ENCODE results near the gene SLC41A1.

SLC41A1 gene

DNA sequence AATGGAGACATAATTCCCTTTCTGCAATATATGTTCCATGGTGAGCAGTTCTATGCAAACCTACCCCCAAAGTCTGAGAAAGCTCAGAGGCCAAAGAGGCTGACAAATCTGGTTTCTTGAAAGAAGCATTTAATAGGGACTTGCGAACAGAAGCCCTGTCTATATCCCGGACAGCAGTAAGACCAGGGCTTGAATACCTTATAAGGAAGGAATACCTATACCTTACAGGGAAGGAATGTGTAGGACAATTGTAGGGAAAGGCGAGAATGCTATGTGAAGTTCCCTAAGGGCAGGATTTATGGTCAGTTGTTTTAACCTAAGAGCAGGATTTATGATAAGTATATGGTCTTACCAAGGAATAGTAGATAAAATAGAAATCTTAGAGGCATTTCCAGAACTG, 5.0 kb upstream of the SLC41A1 start:
- no peak for DNase-seq

DNA sequence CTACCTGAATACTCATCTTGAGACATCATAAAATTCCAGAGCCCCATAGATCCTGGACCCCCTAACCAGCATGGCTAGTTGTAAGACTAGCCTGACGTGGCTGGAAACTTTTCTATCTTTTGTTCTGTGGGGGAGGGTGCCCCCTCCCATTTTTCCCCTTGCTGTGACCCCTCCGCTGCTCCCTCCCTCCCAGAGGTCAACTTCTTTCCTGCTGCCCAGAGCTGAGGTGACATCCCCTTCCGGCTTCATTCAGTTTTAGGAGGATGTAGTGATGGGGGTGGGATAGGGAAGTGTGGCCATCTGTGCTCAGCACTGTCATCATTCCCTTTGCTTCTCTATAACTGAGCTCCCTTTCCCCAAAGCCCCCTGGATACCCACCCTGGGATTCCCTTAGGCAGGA, 4.4 kb upstream of the SLC41A1 start:
- DNase-seq: no peak

DNA sequence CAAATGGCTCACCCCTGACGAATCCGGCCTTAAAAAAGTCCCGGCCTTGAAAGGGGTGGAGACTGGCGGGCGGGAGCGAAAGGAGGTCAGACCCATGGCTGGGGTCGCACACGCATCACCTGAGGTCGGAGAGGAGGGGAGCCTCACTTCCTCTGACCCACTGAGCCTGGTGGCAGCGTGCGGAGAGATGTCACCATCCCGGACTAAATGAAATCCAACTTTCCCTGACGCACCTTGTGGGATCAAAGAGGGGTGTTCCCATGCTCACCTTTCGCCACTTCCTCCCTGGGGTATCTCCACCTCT, 709 bp upstream of the SLC41A1 start:
- no peak for DNase-seq

DNA sequence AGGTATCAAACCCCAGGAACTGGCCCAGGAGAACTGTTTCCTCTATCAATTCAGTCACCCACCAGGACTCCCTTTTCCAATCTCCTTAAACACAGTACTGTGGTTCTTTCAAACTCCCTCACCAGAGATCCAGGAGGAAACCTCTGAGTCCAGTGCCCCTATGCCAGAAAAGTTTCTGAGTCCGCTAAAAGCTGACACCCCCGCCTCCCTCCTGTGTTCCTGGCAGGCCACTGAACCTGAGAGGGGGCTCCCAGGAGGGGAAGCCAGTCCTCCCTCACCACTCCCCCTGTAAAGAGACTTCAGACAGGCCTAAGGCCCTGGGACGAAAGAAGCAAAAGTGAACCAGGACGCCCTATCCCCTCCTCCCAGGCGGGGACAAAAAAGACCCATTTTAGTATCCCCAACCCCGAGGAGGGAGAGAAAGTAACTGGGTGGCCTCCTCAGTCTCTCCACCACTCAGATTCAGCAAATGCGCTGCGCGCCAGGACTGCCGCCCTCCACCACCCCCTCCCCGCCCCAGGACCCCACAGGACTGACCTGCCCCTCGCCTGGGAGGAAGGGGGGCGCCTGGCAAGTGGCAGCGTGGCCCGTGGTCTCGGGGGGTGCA, 624 bp downstream of the SLC41A1 start:
- DNase-seq: peak; percentile 74

DNA sequence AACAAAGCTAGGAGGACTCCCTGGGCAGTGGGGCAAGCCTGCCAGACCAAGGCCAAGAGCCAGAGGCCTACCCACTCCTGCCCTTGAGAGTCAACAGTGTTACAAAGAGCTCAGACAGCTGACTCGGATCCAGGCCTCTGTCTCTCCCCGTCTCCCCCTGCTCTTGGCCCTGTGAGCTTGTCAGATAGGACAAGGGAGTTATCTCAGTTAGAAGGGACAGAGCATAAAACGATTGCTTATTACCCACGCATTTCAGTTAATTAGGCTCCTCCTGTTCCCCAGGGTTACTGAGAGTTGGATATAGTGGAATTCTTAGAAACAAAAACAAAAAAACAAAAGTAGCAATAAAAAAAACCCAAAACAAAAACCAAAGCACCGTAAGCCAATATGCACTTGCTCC, 1.3 kb downstream of the SLC41A1 start:
- DNase-seq: peak; percentile 59

DNA sequence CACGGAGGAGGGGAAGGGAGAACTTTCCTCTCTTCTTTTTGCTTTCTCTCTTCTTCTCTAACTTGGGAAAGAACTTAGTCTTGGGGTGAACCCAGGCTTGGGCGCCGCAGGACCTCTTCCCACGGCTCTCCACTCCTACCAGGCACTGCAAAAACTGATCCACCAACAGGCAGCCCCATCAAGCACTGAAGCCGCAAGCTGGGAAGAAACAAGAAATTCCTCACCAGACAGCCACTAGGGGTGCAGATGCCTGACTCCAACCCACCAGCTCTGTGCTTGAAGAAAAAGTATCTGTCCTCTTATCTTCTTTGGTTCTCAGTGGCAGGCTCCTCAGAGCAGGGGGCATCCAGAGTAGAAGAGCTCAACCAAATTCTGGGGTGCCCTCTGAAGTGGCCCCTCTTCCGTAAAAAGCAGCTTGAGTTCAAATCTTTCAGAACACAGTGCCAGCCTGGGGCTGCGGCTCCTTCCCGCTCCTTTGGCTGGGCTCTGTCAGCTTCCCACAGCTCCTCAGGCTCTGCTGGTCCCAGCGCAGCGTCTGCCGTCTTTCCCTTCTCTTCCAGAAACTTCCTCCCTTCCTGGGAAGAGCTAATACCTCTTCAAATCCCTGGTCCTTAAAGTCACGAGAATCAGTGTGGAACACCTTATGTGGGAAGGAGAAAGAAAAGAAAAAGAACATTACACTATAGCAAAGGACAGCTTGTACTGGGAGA, 2.4 kb downstream of the SLC41A1 start:
- no peak for DNase-seq

DNA sequence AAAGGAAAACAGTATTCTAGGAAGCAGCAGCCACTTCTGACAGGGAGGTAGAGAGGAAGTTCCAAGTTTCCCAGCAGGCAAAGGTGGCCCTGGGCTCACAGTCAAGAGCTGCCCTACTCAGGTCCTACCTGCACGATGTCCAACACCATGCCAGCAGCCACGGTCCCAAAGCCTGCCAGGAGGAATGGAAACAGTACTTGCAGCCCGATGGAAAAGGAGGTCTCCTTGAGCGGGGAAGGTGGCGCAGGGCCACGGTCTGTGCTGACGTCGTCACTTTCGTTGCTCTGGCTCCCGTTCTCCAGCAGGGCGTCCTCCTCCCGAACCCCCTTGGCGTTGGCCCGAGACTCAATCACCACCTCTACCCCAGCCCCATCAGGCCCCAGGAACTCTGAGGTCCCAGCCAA, 3.1 kb downstream of the SLC41A1 start:
- DNase-seq: no peak

DNA sequence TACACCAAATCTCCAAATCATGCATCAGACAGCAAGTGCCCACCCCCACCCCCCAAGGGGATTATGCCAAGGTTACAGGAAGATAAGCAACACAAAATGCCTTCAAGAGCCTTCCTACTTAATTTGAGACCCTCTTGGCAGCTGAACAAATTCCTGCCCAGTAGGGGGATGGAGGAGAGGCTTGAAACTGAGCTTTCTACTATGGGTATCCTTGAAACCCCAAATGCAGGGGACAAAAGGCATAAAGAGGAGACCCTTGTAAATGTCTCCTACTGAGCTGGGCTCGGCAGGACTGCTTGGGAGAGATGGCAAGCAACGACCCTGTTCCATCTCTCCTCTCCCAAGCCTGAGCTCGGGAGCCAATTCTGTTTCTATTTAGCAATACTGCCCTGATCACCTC, 3.5 kb downstream of the SLC41A1 start:
- no peak for DNase-seq

DNA sequence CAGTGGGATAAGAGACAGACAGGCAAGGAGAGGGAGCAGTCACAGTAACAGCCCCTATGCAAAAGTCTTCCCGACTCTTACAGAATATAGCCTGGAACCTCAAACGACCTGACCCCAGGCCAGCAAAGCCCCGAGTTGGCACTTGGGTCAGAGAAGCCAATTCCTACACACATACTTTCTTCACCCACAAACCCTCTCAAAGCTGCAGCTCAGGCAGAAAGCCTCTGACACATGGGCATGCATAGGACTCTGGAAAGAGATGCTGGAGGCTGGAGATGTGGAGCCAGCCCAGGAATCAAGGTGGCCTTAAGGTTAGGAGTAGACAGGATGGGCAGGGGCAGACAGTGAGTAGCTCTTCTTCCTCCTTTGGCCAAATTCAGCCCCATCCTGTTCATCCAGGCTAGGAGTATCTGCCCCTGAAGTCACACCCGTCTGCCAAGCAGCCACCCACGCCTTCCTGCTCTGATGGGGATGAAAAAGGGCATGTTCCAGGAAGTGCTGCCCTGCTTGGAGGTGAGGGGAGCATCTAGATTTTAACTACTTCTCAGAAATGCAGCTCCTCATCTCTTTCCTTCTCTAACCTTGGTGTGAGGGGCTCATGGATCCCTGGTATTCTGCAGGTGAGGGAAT, 7.8 kb downstream of the SLC41A1 start:
- no peak for DNase-seq

DNA sequence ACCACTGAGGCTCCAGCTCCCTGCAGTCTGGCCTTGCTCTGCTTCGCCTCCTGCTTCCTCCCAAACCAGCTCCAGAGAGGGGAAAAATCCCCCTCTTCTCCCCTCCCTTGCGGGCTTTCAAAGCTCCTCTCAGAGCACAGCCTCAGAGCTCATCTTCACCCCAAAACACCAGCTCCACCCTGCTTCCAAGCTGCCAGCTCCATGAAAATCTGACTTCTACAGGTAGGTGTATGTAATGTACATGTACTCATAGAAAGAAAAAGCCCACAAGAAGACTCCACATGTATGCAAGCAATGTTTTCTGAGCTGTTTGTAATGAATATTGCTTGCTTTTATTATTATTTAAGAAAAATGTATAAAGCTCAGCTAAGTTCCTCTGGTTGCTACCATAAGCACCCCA, 8.4 kb downstream of the SLC41A1 start:
- no peak for DNase-seq

DNA sequence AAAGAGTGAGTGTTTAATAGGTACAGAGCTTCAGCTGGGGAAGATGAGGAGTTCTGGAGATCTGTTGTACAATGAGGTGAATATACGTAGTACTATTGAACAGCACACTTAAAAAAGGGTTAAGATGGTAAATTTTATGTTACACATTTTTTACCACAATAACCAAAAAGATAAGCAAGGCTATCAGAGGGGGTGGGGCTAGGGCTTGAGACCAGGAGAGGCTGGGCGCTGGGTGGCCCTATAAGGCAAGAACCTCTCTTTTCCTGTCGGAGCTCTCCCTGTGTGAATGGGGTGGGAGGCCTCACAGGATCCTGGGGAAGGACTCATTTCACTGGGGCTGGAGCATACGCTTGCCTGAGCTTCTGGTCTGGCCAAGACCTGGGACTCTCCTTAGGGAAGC, 9.0 kb downstream of the SLC41A1 start:
- DNase-seq: no peak

DNA sequence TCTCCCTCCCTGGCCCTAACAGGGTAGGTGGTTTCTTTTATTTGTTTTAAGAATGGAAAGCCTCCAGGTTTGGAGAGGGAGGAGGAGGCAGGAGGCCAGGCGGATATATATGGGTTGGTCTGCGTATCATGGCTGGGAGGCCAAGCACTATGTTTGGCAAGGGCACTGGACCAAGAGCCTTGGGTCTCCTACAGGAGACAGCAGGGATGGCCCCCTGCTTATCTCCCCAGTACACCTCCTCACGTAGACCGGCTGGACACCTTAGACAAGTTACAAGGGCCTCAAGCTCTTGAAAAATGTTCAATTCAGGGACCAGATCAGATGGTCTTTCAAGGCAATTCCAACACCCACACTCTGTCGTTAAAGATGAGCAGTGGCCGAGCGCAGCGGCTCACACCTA, 10.9 kb downstream of the SLC41A1 start:
- DNase-seq: no peak

DNA sequence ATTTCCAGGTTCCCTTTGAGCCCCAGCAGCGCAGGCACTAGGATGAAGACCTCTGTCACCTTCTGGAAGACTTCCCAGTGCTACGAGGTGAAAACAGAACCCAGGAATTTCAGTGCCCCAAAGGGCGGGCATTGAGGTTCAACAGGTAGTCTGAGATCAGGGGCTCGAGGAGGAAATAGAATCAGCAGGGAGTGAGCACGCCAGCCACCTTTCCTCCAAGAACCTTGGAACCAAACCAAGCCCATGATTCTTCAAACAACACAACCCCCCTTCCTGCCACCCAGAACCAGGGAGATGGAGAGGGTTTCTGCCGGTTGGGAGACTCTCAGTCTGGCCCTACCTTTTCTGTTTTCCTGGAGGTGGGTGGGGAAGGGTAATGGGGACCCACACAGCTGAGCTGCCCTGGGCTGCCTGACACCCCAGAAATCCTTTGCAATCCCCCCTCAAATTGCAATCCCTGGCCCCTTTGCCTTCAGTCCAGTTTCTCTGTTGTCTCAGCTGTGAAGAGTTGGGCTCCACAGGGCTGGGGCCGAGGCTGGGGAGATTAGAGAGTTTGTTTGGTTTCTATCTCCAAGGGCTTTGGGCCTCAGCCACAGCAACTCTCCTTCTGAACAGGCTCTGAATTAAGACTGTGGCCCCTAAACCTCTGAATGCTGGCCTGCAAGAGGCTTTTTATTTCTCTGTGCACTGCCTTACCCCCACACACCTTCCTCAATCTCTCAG, 11.9 kb downstream of the SLC41A1 start:
- no peak for DNase-seq

DNA sequence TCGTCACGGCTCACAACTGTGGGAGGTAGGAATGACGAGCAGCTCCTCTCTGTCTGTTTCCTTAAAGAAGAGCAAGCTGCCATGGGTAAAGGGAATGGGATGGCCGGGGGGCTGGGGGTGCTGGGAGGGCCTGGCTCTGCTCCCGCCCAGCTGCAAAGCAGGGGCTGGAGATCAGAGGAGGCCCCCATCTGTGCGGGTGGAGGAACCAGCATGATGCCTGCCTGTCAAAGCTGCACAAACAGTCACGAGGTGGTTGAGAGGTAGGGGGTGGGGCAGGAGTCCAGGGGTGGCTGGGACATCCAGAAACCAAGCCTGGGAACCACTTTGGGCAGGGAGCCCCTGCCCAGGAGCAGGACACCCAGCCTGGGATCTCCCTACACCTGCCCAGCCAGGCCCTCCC, 12.6 kb downstream of the SLC41A1 start:
- no peak for DNase-seq

DNA sequence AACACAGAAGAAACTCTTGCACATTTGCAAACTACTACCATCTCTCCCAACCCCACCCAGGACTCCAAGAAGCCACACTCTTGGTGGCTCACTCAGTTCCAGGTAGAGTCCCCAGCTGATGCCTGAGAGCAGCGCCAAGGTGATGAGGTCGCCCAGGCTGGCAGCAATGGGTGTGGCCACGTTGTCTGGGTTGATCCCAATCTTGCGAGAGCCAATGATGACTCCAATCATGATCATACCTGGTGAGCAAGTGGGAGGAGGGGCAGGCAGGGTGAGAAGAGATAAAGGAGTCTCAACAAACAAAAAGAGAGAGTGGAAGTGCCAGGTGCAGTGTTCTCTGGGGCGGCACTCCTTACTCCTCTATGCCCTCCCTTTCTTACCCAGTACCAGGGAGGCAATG, 14.4 kb downstream of the SLC41A1 start:
- DNase-seq: no peak

DNA sequence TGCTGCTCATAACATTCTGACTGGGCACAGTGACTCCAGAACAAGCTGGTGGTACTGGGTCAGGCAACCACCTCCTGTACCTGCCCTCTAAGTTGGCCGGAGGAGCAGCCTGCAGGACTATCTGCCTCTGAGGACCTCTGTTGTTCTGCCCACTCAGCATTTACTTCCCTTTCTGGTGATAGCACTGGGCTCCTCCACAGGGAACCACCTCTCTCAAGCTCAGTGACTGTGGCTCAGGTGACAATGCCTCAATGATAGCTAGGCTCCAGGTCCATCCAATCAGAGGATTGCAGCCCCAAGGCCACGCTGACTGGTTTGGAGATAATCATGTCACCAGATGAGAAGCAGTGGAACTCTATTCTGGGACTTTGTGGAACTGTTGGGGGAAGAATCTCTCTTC, 15.8 kb downstream of the SLC41A1 start:
- DNase-seq: no peak

DNA sequence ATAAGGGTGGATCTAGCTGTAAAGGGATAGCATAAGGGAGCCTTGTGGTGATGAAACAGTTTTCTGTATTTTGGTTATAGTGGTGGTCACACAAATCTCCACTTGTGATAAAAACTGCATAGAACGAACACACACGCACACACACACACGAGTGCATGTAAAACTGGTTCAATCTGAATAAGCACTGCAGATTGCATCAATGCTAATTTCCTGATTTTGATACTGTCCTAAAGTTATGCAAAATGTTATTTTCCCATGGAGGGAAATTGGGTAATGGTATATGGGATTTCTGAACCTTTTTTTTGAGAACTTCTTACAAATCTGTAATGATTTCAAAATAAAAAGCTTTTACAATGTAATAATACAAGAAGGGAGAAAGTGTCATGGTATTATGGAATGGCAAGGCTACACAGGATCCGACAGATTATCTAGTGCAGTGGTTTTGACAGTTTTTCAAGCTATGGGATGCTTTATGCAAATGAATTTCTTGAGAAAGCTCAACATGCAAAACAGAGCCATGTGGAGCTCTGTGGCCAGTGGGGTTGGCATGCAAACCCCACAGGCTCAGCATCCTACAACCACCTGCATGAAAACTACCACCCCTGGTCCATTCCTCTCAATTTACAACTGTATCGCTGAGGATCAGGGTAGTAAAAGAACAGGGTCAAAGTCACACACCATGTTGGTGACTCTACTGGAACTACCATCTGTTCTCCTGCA, 18.8 kb downstream of the SLC41A1 start:
- no peak for DNase-seq

DNA sequence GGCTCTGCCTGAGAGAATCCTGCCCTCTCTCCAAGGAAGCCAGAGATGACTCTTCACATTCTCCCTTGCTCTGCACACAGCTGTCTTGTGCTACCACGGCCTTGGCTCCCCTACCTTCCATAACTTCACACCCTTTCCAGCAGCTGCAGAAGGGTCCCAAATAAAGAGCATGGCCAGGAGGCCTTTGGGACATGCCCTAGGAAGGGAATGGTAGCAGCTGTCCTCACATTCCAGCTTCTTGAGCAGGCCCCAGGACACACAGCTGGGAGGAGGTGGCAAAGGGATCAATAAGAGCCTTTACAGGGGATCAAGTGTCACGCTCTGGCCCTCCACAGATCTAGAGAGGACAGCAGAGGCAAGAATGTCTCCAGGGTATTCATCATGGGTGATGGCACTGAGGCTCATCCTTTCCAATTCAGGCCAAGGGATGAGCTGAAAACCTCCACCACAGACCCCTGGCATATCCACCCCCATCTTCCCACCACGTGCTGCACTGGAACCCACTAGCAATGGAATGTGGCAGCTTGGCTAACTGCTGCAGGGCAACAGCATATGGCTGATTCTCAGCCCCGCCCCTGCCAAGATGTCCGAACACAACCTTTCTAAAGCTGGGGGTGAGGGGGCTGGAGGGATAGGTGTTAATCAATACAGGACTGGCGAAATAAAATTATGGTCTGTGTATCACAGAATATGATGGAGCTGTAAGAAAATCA, 19.9 kb downstream of the SLC41A1 start:
- no peak for DNase-seq

DNA sequence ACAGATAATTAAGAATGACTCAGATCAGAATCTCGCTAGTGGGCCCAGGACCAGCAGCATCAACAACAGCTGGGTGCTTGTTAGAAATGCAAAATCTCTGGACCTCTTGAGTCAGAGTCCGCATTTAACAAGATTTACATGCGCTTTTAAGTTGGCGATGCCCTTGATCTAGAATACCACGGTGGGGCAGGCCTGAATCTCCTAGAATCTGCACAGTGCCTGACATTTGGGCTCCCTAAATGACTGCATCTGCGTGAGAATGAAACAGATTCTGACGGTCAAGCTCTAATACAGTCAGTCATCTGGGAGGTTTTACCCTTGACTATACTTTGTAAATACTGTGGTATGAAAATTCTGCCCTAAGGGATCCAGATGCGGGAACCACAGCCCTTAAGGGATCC, 20.5 kb downstream of the SLC41A1 start:
- no peak for DNase-seq

DNA sequence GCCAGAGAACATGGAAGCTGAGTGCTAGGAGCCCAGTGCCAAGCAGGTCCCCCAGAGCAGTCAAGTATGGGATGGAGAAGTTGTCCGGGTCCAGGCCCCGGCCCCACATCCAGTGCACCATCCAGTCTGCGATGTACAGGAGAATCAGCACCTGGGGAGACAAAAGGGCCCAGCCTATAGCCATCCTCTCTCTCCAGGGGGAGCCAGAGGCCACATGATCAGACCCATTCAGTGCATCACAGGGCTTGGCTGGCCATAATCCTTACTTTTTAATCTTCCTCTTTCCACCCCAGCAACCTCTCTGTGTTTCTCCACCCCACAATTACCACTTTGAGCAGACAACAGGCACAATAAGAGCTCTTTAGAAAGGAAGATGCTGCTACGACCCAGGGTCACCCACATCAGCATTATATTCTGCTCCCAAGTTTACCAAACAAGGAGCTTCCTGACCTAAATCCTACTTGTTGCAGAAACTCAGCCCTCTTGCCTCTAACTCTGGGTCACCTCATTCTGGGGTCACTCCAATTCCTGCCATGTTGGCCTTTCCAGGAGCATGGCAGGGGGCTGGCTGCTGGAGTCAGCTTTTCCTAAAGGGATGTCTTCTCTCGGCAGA, 21.3 kb downstream of the SLC41A1 start:
- peak; percentile 73 for DNase-seq

DNA sequence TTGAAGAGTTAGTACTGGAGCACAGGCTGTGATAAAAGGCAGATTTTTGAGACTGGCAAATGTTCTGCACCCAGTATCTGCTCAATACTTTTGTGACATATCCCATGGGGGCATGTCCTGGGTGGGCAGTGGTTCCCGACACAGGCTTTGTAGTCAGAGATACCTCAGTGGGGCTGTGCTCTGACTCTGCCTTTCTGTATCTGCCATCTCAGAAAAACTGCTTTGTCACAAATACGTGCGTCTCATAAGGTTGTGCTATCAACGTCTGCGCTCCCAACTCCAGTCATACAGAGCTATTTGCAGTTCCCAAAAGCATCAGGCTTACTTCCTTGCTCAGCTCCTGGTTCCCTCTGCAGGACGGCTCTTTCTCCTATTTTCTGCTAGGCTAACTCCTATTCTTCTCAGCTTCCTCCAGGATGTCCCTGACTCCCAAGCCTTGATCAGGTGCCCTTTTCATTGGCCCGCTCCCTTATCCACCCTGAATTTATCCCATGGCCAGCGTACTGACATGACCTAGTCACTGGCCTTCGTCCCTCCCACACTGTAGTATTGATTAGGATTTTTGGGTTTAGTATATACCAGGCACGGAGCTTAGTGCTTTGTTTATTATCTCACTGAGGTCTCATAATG, 25.6 kb downstream of the SLC41A1 start:
- DNase-seq: no peak

DNA sequence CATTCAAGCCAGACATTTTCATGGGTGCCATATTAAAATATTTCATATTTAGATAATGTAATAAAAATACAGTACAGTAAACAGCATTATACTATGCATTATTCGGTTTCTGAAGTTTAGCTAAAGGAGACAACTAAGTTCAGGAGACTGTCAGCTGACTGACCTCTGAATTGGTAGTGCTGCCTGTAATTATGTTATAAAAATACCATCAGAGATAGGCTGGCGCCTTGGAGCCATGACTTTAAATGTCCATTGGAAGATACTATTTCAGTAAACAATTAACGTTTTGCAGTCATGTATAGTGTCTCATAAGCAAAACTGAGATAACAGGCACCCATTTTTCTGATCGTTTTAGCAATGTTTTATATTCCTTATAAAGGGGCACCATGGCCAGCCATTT, 26.4 kb downstream of the SLC41A1 start:
- no peak for DNase-seq
